HG02970 (cell line): ENCODE measurements around the gene ZCWPW1.
"Not testable (repeated sequence)": the region's sequence is repeated elsewhere in the genome, so short reads cannot be mapped to it uniquely, and the experiment has no call there.

Experiments
- ATAC-seq: cut with Tn5 transposase; IDR thresholded peaks from one replicate; pipeline ENCODE4 v1.9.1; 2021; ENCODE audit warnings: mild to moderate bottlenecking, moderate library complexity, moderate number of reproducible peaks; ENCODE audit not compliant: unreplicated experiment, low FRiP score

ZCWPW1 gene

GRCh38 chr7:100407285-100408180, 21.0 kb downstream of the ZCWPW1 start:
- no peak for ATAC-seq

- no peak for ATAC-seq
Observed at GRCh38 chr7:100406767-100407166, 21.7 kb downstream of the ZCWPW1 start.

GRCh38 chr7:100402241-100402640, 26.3 kb downstream of the ZCWPW1 start:
- no peak for ATAC-seq

GRCh38 chr7:100401811-100402210, 26.7 kb downstream of the ZCWPW1 start:
- ATAC-seq, result no peak

- no peak for ATAC-seq
Observed at GRCh38 chr7:100400656-100401055, 27.8 kb downstream of the ZCWPW1 start.

GRCh38 chr7:100400041-100400440, 28.5 kb downstream of the ZCWPW1 start:
- no peak for ATAC-seq

- no peak for ATAC-seq
Observed at GRCh38 chr7:100398239-100398638, 30.3 kb downstream of the ZCWPW1 start.

- ATAC-seq, result no peak
Observed at GRCh38 chr7:100397315-100398081, 31.0 kb downstream of the ZCWPW1 start.

GRCh38 chr7:100396421-100396982, 32.0 kb downstream of the ZCWPW1 start:
- ATAC-seq, result peak; percentile 73

- no peak for ATAC-seq
Observed at GRCh38 chr7:100394077-100394476, 34.4 kb downstream of the ZCWPW1 start.

- ATAC-seq, result no peak
Observed at GRCh38 chr7:100393233-100393905, 35.1 kb downstream of the ZCWPW1 start.

GRCh38 chr7:100390286-100391009, 38.1 kb downstream of the ZCWPW1 start:
- no peak for ATAC-seq

GRCh38 chr7:100389437-100390088, 38.9 kb downstream of the ZCWPW1 start:
- ATAC-seq, result no peak

- no peak for ATAC-seq
Observed at GRCh38 chr7:100387695-100388094, 40.8 kb downstream of the ZCWPW1 start.

GRCh38 chr7:100386940-100387339, 41.6 kb downstream of the ZCWPW1 start:
- no peak for ATAC-seq

GRCh38 chr7:100384628-100385294, 43.7 kb downstream of the ZCWPW1 start:
- ATAC-seq, result no peak

GRCh38 chr7:100382234-100382853, 46.2 kb downstream of the ZCWPW1 start:
- ATAC-seq, result not testable (repeated sequence)

- not testable (repeated sequence) for ATAC-seq
Observed at GRCh38 chr7:100381531-100382233, 46.8 kb downstream of the ZCWPW1 start.
